ENCODE data around the gene CDH9.
A peak's percentile ranks its signal among the peaks of the same experiment; 100 is the strongest.
"Not testable (repeated sequence)": the region's sequence is repeated elsewhere in the genome, so short reads cannot be mapped to it uniquely, and the experiment has no call there.

CDH9 gene

GRCh38 chr5:26948921-26949320, 89.5 kb downstream of the CDH9 start:
- DNase-seq = no peak

GRCh38 chr5:26945901-26946300, 92.5 kb downstream of the CDH9 start:
- no peak for DNase-seq

- no peak for DNase-seq
Observed at GRCh38 chr5:26942481-26942880, 95.9 kb downstream of the CDH9 start.

- no peak for DNase-seq
Observed at GRCh38 chr5:26940994-26941393, 97.4 kb downstream of the CDH9 start.

- no peak for DNase-seq
Observed at GRCh38 chr5:26932238-26932637, 106.1 kb downstream of the CDH9 start.

- DNase-seq = no peak
Observed at GRCh38 chr5:26921439-26921838, 116.9 kb downstream of the CDH9 start.

GRCh38 chr5:26903469-26903868, 134.9 kb downstream of the CDH9 start:
- no peak for DNase-seq

- DNase-seq = peak; percentile 2
Observed at GRCh38 chr5:26894719-26895263, 143.6 kb downstream of the CDH9 start.

- DNase-seq = no peak
Observed at GRCh38 chr5:26893078-26893477, 145.3 kb downstream of the CDH9 start.

- no peak for DNase-seq
Observed at GRCh38 chr5:26889815-26890214, 148.6 kb downstream of the CDH9 start.

- DNase-seq = no peak
Observed at GRCh38 chr5:26884481-26884880, 153.9 kb downstream of the CDH9 start.

- no peak for DNase-seq
Observed at GRCh38 chr5:26883375-26883774, 155.0 kb downstream of the CDH9 start.

GRCh38 chr5:26881901-26882300, 156.5 kb downstream of the CDH9 start:
- no peak for DNase-seq

GRCh38 chr5:26877154-26877553, 161.2 kb downstream of the CDH9 start:
- DNase-seq = no peak

GRCh38 chr5:26872337-26872736, 166.0 kb downstream of the CDH9 start:
- no peak for DNase-seq

- no peak for DNase-seq
Observed at GRCh38 chr5:26869781-26870180, 168.6 kb downstream of the CDH9 start.

- no peak for DNase-seq
Observed at GRCh38 chr5:26868504-26868903, 169.9 kb downstream of the CDH9 start.

GRCh38 chr5:26864061-26864460, 174.3 kb downstream of the CDH9 start:
- no peak for DNase-seq

- no peak for DNase-seq
Observed at GRCh38 chr5:26856238-26856637, 182.1 kb downstream of the CDH9 start.

- DNase-seq = not testable (repeated sequence)
Observed at GRCh38 chr5:26852450-26852849, 185.9 kb downstream of the CDH9 start.

GRCh38 chr5:26847041-26847736, 191.2 kb downstream of the CDH9 start:
- no peak for DNase-seq

- no peak for DNase-seq
Observed at GRCh38 chr5:26843677-26844076, 194.7 kb downstream of the CDH9 start.

- peak; percentile 1 for DNase-seq
Observed at GRCh38 chr5:26833596-26833995, 204.8 kb downstream of the CDH9 start.

Measured in fibroblast of skin of scalp (primary cell).